ENCODE data around the gene MECP2.

DNA sequence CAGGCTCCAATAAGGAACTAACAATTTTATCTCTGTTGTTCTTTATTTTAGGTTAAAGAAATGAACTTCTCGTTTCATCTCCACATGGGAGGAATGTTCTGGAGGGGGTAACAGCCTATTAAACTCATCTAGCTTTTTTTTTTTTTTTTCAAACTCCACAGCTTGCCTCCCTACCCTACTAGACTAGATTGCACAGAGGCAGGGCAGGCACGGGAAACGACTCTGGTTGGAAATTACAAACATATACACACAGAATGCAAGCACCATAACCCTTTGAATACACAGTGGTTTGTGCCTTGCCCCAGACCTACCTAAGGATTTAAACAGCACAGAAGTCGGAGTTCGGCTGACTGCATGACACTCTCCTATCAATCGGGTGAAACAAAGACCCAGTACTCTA, 2.7 kb downstream of the MECP2 start:
- TF ChIP-seq POLR2AphosphoS5 (IDR thresholded peaks at IDR 0.05; ENCODE audit: low read depth, low read length) (no peak), TAF1 (IDR thresholded peaks at IDR 0.05; ENCODE audit: borderline replicate concordance, insufficient read depth, low read length) (no peak)
- TF ChIP-seq, protein P1, sequence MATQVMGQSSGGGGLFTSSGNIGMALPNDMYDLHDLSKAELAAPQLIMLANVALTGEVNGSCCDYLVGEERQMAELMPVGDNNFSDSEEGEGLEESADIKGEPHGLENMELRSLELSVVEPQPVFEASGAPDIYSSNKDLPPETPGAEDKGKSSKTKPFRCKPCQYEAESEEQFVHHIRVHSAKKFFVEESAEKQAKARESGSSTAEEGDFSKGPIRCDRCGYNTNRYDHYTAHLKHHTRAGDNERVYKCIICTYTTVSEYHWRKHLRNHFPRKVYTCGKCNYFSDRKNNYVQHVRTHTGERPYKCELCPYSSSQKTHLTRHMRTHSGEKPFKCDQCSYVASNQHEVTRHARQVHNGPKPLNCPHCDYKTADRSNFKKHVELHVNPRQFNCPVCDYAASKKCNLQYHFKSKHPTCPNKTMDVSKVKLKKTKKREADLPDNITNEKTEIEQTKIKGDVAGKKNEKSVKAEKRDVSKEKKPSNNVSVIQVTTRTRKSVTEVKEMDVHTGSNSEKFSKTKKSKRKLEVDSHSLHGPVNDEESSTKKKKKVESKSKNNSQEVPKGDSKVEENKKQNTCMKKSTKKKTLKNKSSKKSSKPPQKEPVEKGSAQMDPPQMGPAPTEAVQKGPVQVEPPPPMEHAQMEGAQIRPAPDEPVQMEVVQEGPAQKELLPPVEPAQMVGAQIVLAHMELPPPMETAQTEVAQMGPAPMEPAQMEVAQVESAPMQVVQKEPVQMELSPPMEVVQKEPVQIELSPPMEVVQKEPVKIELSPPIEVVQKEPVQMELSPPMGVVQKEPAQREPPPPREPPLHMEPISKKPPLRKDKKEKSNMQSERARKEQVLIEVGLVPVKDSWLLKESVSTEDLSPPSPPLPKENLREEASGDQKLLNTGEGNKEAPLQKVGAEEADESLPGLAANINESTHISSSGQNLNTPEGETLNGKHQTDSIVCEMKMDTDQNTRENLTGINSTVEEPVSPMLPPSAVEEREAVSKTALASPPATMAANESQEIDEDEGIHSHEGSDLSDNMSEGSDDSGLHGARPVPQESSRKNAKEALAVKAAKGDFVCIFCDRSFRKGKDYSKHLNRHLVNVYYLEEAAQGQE (IDR thresholded peaks at IDR 0.05; ENCODE audit: insufficient read depth in 1 of 2, low read depth in 2 of 2, low read length in 2 of 2) = no peak

Data from PFSK-1 (cell line).